Muscle of back (tissue), 11 donors: ENCODE data around the gene MBLAC2. TPM values are rescaled to one million over a fixed set of nuclear protein-coding genes. Genes with fewer than 3 reads are reported as not detected.

Experiments
- DNase-seq, 3 donors: peaks; one replicate each; pipeline versions ENCODE4 v3.0.0 to v3.0.0-alpha.2; 2013
- polyA plus RNA-seq, 10 donors: library from polyadenylated mRNA; unstranded; fragments of 120-200 nt; gene quantifications; one replicate each; pipeline ENCODE4 v1.2.1, GENCODE V29; 2013; ENCODE audit not compliant: insufficient read length in 10 of 10

Gene MBLAC2
- polyA plus RNA-seq, 10 donors = 4.5 to 7.7 (median 5.5) TPM

GRCh38 chr5:90473396-90474234, 956 bp downstream of the MBLAC2 start:
- DNase-seq = peak in 1 of 3 donors; percentile 44

- no peak for DNase-seq
Observed at GRCh38 chr5:90472783-90473395, 1.7 kb downstream of the MBLAC2 start.

- no peak for DNase-seq
Observed at GRCh38 chr5:90461288-90461687, 13.3 kb downstream of the MBLAC2 start.

- peak in 1 of 3 donors; percentile 2 for DNase-seq
Observed at GRCh38 chr5:90446961-90447360, 27.6 kb downstream of the MBLAC2 start.

- DNase-seq = no peak
Observed at GRCh38 chr5:90440644-90441043, 33.9 kb downstream of the MBLAC2 start.

- no peak for DNase-seq
Observed at GRCh38 chr5:90438100-90438499, 36.5 kb downstream of the MBLAC2 start.

- no peak for DNase-seq
Observed at GRCh38 chr5:90437663-90438062, 36.9 kb downstream of the MBLAC2 start.

- DNase-seq = peak; percentile 15 to 52 (median 22)
Observed at GRCh38 chr5:90434116-90434714, 40.4 kb downstream of the MBLAC2 start.

- DNase-seq = no peak
Observed at GRCh38 chr5:90424245-90424644, 50.3 kb downstream of the MBLAC2 start.

- DNase-seq = no peak
Observed at GRCh38 chr5:90421136-90421535, 53.4 kb downstream of the MBLAC2 start.

GRCh38 chr5:90418214-90418613, 56.4 kb downstream of the MBLAC2 start:
- no peak for DNase-seq

- no peak for DNase-seq
Observed at GRCh38 chr5:90410178-90410762, 64.3 kb downstream of the MBLAC2 start.

- DNase-seq = peak; percentile 95 to 97 (median 97)
Observed at GRCh38 chr5:90409318-90410177, 65.0 kb downstream of the MBLAC2 start, which contains the start of gene CETN3. CETN3 (minus strand) TSS chr5:90409756; CDS start chr5:90409661, 95 bp downstream.

- peak in 2 of 3 donors; percentile 2 to 4 for DNase-seq
Observed at GRCh38 chr5:90408571-90409317, 65.8 kb downstream of the MBLAC2 start.

Other genes with a start within 250 kb of the MBLAC2 start
- 10 to 100 TPM; 27.6 to 37.8 (median 33.5) TPM for gene CETN3, start 65.0 kb downstream of the MBLAC2 start, polyA plus RNA-seq
- 1 to 10 TPM; 1.3 to 3.4 (median 1.9) TPM for gene POLR3G, start 93 bp upstream of the MBLAC2 start, polyA plus RNA-seq
- gene LYSMD3, start 54.8 kb upstream of the MBLAC2 start, polyA plus RNA-seq = 10 to 100 TPM; 17.7 to 22.1 (median 19.8) TPM
- 1 to 10 TPM in 5 of 10 donors, under 1 TPM in 5; 0.19 to 8.6 (median 0.98) TPM for gene ADGRV1, start 84.0 kb upstream of the MBLAC2 start, polyA plus RNA-seq